GM23338 (cell line): ENCODE data around the gene SLC15A1. TPM values are rescaled to one million over a fixed set of nuclear protein-coding genes. Genes with fewer than 3 reads are reported as not detected.

Source experiments
- ATAC-seq: fragments of 200-7000 bp; cut with Tn5 transposase; 3 replicates; pipeline ENCODE4 v1.9.1; 2020
- DNase-seq: peaks from one replicate; pipeline ENCODE4 v3.0.0-alpha.2; 2015; ENCODE audit warnings: low spot score
- H2AFZ ChIP-seq: fragments of 200-600 bp; sonication (generic); 2 replicates; pipeline ENCODE4 v1.8.0; 2016; ENCODE audit warnings: antibody characterized with exemption, mild to moderate bottlenecking, moderate library complexity
- H3F3A ChIP-seq: fragments of 200-600 bp; sonication (generic); replicated peaks from 2 replicates; pipeline ENCODE4 v1.8.0; 2017; ENCODE audit warnings: antibody characterized with exemption, mixed run types, low read depth
- H3K27ac ChIP-seq: fragments of 200-600 bp; sonication (generic); 2 replicates; pipeline ENCODE4 v1.6.1; 2016; ENCODE audit warnings: low read depth
- H3K27me3 ChIP-seq: fragments of 200-600 bp; sonication (generic); 2 replicates; pipeline ENCODE4 v1.8.0; 2016; ENCODE audit warnings: mild to moderate bottlenecking, mixed run types, moderate library complexity; ENCODE audit not compliant: insufficient read depth
- H3K36me3 ChIP-seq: fragments of 200-600 bp; sonication (generic); 2 replicates; pipeline ENCODE4 v1.8.0; 2016; ENCODE audit warnings: mild to moderate bottlenecking; ENCODE audit not compliant: insufficient read depth
- H3K4me1 ChIP-seq: fragments of 200-600 bp; sonication (generic); 2 replicates; pipeline ENCODE4 v1.8.0; 2016; ENCODE audit warnings: mild to moderate bottlenecking, moderate library complexity; ENCODE audit not compliant: insufficient read depth
- H3K4me2 ChIP-seq: fragments of 200-600 bp; sonication (generic); 2 replicates; pipeline ENCODE4 v1.7.1; 2017; ENCODE audit warnings: mixed run types
- H3K4me3 ChIP-seq: fragments of 200-600 bp; sonication (generic); 2 replicates; pipeline ENCODE4 v1.6.1; 2016; ENCODE audit warnings: mixed run types
- H3K79me2 ChIP-seq: fragments of 200-600 bp; sonication (generic); replicated peaks from 2 replicates; pipeline ENCODE4 v1.8.0; 2017; ENCODE audit warnings: mild to moderate bottlenecking; ENCODE audit not compliant: insufficient read depth
- H3K9me2 ChIP-seq: fragments of 200-600 bp; sonication (generic); 2 replicates; pipeline ENCODE4 v1.8.0; 2017; ENCODE audit not compliant: insufficient read depth
- H4K20me1 ChIP-seq: fragments of 200-600 bp; sonication (generic); replicated peaks from 2 replicates; pipeline ENCODE4 v1.8.0; 2017; ENCODE audit warnings: mild to moderate bottlenecking; ENCODE audit not compliant: insufficient read depth
- H3K27ac Mint-ChIP-seq: 2 replicates; pipeline ENCODE4 v1.8.0; 2020; ENCODE audit warnings: inconsistent platforms, mild to moderate bottlenecking, moderate library complexity, mixed read lengths
- H3K27me3 Mint-ChIP-seq: 3 replicates; pipeline ENCODE4 v1.8.0; 2022; ENCODE audit warnings: low read depth, mild to moderate bottlenecking, moderate library complexity, mixed read lengths, inconsistent platforms; ENCODE audit not compliant: insufficient read depth, poor library complexity
- H3K36me3 Mint-ChIP-seq: 3 replicates; pipeline ENCODE4 v1.8.0; 2021; ENCODE audit warnings: low read depth, mild to moderate bottlenecking, inconsistent platforms, moderate library complexity, mixed read lengths
- H3K4me1 Mint-ChIP-seq: 3 replicates; pipeline ENCODE4 v1.8.0; 2020; ENCODE audit warnings: mild to moderate bottlenecking, inconsistent platforms, mixed read lengths
- H3K4me3 Mint-ChIP-seq: 3 replicates; pipeline ENCODE4 v1.8.0; 2021; ENCODE audit warnings: moderate library complexity, mild to moderate bottlenecking, inconsistent platforms, mixed read lengths
- H3K9me3 Mint-ChIP-seq: 3 replicates; pipeline ENCODE4 v1.8.0; 2020; ENCODE audit warnings: moderate library complexity, mild to moderate bottlenecking, inconsistent platforms, mixed read lengths
- EZH2 ChIP-seq: fragments of 200-600 bp; sonication (generic); IDR thresholded peaks from one replicate; pipeline ENCODE4 v1.8.0; 2017; ENCODE audit warnings: antibody characterized with exemption, mild to moderate bottlenecking, low read depth; ENCODE audit not compliant: unreplicated experiment
- EZH2phosphoT487 ChIP-seq: fragments of 200-600 bp; sonication (generic); IDR thresholded peaks from one replicate; pipeline ENCODE4 v1.8.1; 2018; ENCODE audit warnings: antibody characterized with exemption; ENCODE audit not compliant: unreplicated experiment
- NANOG ChIP-seq: IDR thresholded peaks from 2 replicates; pipeline ENCODE4 v1.6.1; 2016; ENCODE audit warnings: antibody characterized with exemption, borderline replicate concordance
- POLR2AphosphoS5 ChIP-seq: IDR thresholded peaks from 2 replicates; pipeline ENCODE4 v1.6.1; 2016; ENCODE audit warnings: antibody characterized with exemption, low read depth
- STAT1 ChIP-seq: IDR thresholded peaks from one replicate; pipeline ENCODE4 v1.6.1; 2016; ENCODE audit warnings: antibody characterized with exemption; ENCODE audit not compliant: unreplicated experiment
- ZNF331 ChIP-seq: fragments of 250-450 bp; sonication (Bioruptor Pico); IDR thresholded peaks from 2 replicates; pipeline ENCODE4 v1.5.0; 2020; ENCODE audit warnings: low read depth, mild to moderate bottlenecking, moderate library complexity
- polyA plus RNA-seq: library from polyadenylated mRNA; unstranded; fragments of >200 nt; fragmentation: Nextera tagmentation; extraction: Ambion mirVana; gene quantifications from 2 replicates; pipeline ENCODE4 v1.2.1, GENCODE V29; 2016
- total RNA-seq: library from RNA; depleted of rRNA; stranded (reverse); fragments of >200 nt; shearing (Covaris generic); gene quantifications from 2 replicates; pipeline ENCODE4 v1.2.3, GENCODE V29; 2014
- TF ChIP-seq, protein P1 (sequence below): IDR thresholded peaks from one replicate; pipeline ENCODE4 v1.6.1; 2018; ENCODE audit warnings: antibody characterized with exemption; ENCODE audit not compliant: unreplicated experiment
- TF ChIP-seq, protein P2 (sequence below), 2 experiments: fragments of 200-600 bp in 1 of 2; sonication (generic) in 1 of 2; conservative IDR thresholded peaks; 2 replicates each; pipeline versions ENCODE4 v1.5.1 to v1.6.1; 2016 to 2017; ENCODE audit warnings: antibody characterized with exemption in 2 of 2, low read depth in 2 of 2, mild to moderate bottlenecking in 2 of 2, moderate library complexity in 1 of 2

Gene SLC15A1
- total and polyA plus RNA-seq, 2 experiments from 2014 or later = 1.6 to 3.0 TPM

DNA sequence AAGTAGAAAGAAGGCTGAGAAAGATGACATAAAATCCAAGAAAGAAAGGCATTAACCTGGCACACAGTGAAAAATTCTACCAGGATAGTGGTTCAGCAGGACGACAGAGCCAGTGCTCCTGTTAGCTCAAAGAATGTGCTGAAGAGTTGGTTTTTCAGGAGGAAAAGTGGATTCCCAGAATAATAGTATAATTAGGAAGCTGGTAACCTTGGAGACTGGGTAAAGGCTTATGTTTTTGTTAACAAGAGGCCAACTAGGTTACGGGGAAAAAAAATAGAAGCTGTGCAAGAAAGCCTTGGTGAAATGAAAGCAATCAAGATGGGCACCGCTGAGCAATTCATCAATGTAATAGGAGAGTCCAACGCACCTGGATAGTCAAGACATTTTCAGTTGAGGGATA lies 54.7 kb downstream of the SLC15A1 start (continued):
- TF ChIP-seq, protein P1, sequence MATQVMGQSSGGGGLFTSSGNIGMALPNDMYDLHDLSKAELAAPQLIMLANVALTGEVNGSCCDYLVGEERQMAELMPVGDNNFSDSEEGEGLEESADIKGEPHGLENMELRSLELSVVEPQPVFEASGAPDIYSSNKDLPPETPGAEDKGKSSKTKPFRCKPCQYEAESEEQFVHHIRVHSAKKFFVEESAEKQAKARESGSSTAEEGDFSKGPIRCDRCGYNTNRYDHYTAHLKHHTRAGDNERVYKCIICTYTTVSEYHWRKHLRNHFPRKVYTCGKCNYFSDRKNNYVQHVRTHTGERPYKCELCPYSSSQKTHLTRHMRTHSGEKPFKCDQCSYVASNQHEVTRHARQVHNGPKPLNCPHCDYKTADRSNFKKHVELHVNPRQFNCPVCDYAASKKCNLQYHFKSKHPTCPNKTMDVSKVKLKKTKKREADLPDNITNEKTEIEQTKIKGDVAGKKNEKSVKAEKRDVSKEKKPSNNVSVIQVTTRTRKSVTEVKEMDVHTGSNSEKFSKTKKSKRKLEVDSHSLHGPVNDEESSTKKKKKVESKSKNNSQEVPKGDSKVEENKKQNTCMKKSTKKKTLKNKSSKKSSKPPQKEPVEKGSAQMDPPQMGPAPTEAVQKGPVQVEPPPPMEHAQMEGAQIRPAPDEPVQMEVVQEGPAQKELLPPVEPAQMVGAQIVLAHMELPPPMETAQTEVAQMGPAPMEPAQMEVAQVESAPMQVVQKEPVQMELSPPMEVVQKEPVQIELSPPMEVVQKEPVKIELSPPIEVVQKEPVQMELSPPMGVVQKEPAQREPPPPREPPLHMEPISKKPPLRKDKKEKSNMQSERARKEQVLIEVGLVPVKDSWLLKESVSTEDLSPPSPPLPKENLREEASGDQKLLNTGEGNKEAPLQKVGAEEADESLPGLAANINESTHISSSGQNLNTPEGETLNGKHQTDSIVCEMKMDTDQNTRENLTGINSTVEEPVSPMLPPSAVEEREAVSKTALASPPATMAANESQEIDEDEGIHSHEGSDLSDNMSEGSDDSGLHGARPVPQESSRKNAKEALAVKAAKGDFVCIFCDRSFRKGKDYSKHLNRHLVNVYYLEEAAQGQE = no peak
- TF ChIP-seq EZH2 = no peak
- no peak for TF ChIP-seq NANOG
- no peak for TF ChIP-seq ZNF331
- TF ChIP-seq EZH2phosphoT487 = no peak
- TF ChIP-seq, protein P2, sequence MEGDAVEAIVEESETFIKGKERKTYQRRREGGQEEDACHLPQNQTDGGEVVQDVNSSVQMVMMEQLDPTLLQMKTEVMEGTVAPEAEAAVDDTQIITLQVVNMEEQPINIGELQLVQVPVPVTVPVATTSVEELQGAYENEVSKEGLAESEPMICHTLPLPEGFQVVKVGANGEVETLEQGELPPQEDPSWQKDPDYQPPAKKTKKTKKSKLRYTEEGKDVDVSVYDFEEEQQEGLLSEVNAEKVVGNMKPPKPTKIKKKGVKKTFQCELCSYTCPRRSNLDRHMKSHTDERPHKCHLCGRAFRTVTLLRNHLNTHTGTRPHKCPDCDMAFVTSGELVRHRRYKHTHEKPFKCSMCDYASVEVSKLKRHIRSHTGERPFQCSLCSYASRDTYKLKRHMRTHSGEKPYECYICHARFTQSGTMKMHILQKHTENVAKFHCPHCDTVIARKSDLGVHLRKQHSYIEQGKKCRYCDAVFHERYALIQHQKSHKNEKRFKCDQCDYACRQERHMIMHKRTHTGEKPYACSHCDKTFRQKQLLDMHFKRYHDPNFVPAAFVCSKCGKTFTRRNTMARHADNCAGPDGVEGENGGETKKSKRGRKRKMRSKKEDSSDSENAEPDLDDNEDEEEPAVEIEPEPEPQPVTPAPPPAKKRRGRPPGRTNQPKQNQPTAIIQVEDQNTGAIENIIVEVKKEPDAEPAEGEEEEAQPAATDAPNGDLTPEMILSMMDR (conservative IDR thresholded peaks at IDR 0.05; ENCODE audit: low read depth in 2 of 2) = no peak
- TF ChIP-seq POLR2AphosphoS5 = no peak
- TF ChIP-seq STAT1 = no peak

DNA sequence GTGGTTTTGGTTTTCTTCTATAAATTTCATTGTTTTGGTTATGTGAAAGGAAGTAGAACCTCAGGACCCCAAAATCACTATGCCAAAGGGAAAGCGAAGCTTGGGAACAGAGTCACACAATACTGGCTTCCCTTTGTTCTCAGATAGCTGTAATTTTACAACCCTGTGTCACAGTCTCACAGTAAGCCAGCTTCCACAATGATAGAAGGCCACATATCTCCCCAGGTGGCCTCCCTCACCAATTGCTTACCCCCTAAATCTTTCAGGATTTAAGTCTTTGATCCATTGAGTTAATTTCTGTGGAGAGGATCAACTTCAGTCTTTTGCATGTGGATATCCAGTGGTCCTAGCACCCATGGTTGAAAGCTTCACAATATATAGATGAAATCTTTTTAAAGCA lies 58.7 kb downstream of the SLC15A1 start:
- peaks cover 6% of the 10 kb centered on the region for H3K27me3 Mint-ChIP-seq
- peaks cover 11% of the 10 kb centered on the region for H3K4me1 Mint-ChIP-seq
- no peaks in the 10 kb centered on the region for H3K79me2 ChIP-seq
- no peaks in the 10 kb centered on the region for H4K20me1 ChIP-seq
- no peaks in the 10 kb centered on the region for H3F3A ChIP-seq
- H3K36me3 ChIP-seq = no peaks in the 10 kb centered on the region
- TF ChIP-seq NANOG = no peak
- no peak for TF ChIP-seq EZH2
- no peak for TF ChIP-seq POLR2AphosphoS5
- TF ChIP-seq, protein P1 = no peak
- no peak for TF ChIP-seq STAT1
- no peak overlapping the region for H3K4me3 Mint-ChIP-seq
- no peaks in the 10 kb centered on the region for H3K9me3 Mint-ChIP-seq
- no peaks in the 10 kb centered on the region for H3K36me3 Mint-ChIP-seq
- no peak for DNase-seq
- no peaks in the 10 kb centered on the region for H3K9me2 ChIP-seq
- peaks cover 7% of the 10 kb centered on the region; the same call in 1 of the 2 replicates for H3K4me1 ChIP-seq
- no peak overlapping the region for H2AFZ ChIP-seq
- H3K4me2 ChIP-seq = no peak overlapping the region
- ATAC-seq = no peak
- no peaks in the 10 kb centered on the region for H3K27me3 ChIP-seq
- no peak overlapping the region for H3K27ac ChIP-seq
- no peak overlapping the region for H3K27ac Mint-ChIP-seq
- H3K4me3 ChIP-seq = no peak overlapping the region
